GM04503 (cell line): ENCODE measurements around the gene SAFB.

ENCODE experiments used
- DNase-seq: peaks from one replicate; pipeline ENCODE4 v3.0.0-alpha.2; 2012; ENCODE audit warnings: low read depth

Gene SAFB

DNA sequence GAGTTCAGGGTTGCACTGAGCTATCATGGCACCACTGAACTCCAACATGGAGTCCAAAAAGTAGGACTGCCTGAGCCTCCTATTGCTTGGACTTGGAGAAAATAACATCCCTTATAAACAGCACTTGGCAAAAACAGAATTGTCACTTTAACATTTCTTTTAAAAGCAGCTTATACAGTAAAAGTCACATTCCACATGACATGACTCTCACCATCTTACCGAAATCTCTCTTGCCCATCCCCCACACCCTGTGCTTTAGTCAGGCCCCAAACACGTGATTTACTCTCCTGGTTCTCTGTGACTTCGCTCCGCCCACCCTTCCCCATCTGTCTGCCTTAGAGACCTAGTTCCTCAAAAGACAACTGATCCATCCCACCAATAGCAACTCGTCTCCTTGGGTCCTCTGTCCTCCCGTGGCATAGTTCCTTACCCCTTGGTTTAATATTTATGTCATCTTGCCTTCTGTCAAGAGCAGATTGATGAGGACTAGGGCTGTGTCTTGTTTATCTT, 4.6 kb downstream of the SAFB start:
- no peak for DNase-seq

DNA sequence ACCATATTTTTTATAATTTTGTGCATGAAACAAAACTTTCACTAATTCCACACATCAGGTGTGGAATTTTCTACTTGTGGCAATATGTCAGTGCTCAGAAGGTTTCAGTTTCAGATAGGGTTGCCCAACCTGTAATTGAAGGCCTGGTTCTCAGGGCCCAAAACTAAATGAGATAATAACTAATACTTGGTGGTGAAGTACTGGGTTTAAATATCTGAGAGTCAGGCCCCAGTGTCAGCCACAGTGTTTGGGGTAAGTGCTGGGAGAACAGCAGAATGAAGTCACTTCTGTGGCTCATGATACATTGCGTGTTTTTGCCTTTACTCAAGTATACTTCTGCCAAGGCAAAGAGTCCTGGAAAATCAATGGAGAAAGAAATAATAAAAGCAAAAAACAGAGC, 5.6 kb downstream of the SAFB start:
- DNase-seq, result no peak

DNA sequence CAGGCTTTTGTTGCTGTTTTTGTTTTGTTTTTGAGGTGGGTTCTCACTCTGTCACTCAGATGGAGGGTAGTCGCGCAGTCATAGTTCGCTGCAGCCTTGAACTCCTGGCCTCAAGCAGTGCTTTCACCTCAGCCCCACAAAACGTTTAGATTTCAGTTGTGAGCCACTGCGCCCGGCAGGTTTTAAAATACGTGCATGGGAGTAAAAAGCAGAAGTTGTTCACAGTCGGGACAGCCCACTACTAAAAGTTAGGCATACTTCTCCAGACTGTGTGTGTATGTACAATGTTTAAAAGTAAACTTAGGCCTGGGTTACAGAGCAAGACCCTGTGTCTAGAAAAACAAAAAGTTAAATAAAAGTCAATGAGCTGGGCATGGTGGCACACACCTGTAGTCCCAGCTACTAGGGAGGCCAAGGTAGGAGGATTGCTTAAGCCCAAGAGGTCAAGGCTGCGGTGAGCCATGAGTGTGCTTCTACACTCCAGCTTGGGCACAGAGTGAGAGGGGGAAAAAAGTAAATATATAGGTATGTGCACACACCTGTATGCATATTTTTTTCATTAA, 6.1 kb downstream of the SAFB start:
- no peak for DNase-seq

DNA sequence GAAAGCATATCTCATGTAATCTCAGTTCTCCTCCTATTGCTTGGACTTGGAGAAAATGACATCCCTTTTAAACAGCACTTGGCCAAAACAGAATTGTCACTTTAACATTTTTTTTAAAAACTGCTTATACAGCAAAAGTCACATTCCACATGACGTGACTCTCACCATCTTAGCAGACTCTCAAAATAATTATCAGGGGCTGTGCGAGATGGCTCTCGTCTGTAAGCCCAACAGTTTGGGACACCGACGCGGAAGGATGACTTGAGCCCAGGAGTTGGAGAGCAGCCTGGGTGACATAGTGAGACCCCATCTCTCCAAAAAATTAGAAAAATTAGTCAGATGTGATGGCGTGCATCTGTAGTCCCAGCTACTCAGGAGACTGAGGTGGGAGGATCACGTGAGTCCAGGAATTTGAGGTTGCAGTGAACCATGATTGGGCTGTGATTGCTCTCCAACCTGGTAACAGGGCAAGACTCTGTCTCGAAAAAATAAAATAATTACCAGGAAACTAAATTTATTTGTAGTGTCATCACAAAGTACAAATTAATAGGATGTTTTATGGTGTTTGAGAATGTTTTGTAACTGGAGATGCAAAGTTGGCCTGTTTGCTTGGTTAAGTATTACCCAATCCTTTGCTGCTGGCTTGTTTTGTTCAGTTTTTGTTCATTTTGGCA, 8.8 kb downstream of the SAFB start:
- peak; percentile 34 for DNase-seq

DNA sequence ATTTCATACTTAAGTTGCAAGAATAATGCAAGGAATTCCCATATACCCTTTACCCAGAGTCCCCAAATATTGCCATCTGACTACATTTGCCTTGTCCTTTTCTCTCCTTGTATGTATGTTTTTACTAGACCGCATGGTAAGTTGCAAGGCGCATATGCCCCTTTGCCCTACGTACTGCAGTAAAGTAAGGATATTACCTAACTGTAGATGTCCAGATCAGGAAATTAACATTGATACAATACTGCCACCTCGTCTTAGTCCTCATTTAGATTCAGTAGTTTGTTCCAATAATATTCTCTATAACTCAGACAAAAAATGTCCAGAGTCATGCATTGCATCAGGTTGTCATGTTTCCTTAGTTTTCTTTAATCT, 9.3 kb downstream of the SAFB start:
- no peak for DNase-seq

DNA sequence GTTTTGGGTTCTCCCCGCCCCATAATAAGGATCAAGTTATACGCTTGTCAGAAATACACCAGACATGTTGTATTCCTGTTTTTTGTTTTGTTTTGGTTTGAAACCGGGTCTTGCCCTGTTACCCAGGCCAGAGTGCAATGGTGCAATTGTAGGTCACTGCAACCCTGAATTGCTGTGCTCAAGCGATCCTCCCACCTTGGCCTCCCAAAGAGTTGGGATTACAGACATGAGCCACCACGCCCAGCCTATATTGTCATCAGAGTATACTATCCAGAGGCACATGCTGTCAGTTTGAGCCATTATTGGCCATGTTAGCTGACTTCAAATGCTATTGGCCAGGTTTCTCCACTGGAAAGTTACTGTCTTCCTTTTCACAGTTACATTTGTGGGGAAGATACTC, 9.8 kb downstream of the SAFB start:
- DNase-seq, result no peak

DNA sequence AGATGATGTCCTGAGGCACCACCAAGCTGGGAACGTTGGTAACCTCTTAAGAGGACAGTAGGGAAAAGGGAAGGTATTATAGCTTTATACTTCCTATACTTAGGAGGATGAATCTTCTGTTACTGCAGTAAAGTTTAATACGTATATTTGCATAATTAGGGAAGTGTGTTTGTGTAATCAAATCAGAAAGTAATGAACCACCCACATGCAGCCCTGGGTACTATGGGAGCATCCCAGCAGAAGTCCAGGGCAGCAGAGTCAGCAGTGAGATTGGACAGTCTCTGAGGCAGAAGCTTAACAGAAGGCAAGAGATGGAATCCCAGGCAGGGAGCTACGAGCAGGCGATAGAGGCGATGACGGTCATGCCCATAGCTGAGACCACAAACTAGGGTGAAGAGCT, 12.5 kb downstream of the SAFB start:
- DNase-seq, result no peak

DNA sequence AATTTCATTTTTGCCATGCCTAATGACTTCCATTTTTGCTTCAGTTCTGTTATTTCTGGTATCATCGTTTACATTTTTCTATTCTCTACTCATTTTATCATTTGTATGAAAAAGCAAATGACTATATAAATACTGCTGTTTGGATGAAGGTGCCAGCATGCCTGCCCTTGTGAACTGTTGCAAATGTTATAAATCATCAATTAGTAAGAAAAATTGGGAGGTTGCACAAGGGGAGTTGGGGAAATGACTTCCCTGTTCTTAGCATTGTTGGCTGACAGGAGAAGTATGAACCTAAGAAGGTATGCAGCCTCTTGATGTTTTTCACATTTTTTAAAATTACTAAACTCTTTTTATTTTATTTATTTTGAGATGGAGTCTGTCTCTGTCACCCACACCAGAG, 15.1 kb downstream of the SAFB start:
- peak; percentile 61 for DNase-seq

DNA sequence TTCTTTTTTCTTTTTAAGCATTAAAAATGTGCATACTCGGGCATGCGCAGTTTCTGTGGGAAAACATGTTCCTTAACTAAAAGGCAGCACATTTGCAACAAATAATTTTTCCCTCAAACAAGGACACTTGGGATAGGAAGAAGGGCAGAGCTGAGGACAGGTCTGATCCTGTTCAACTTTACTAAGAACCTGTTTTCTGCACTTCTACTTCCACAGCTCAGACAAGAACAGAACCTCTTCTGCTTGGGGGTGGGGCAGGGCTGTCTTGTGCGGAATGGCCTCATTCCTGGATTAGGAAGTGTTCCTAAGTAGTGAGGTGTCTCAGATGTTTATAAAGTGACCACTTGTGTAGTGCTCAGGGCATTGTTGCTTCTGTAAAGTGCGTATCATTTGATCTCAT, 18.3 kb downstream of the SAFB start:
- DNase-seq, result no peak

DNA sequence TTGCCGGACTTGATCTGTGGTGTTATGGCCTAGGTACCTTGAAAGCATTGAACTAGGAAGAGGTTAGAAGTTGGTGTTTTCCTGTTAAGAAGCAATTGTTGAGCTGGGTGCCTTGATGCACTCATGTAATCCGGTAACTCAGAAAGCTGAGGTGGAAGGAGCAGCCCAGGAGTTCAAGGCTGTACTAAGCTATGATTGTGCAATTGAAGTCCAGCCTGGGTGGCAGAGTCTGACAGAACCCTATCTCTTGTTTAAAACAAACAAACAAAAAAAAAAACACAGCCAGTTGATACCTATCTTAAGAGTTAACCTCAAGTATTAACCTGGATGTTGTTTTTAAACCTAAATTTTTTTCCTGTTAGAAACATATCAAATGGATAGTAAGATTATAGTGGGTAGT, 19.3 kb downstream of the SAFB start:
- no peak for DNase-seq

DNA sequence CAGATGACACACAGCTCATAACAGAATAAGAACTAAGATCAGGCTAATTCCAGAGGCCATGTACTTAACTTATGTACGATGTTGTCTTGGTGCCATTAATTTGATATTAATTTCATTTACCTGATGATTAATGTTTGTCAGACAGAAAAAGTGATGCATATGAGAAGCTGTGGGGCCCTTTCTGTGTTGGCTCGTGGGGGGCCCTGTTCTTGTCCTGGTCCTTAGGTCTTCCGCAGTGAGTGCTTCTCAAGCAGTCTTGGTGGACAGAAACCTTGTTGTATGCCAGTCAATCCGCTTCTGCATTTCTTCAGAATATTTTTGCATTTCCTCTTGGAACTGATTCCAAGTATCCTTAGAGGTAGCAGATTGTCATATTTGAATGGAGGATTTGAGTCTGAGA, 20.2 kb downstream of the SAFB start:
- DNase-seq, result no peak

DNA sequence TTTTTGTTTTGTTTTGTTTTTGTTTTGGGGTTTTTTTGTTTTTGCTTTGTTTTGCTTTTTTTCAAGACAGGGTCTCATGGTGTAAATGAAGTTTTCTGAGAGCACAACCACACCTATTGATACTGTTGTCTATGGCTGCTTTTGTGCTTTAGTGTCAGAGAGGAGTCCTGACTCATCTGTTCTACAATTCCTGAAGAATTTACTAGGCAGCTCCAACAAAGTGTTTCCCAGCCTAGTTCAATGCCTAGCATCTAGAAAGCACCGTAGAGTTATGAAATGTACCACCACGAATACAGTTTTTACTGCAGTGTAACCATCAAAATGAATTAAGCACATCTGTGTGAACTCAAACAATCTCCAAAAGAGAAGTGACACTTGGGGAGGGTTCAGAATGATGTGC, 21.2 kb downstream of the SAFB start:
- DNase-seq, result peak; percentile 35

DNA sequence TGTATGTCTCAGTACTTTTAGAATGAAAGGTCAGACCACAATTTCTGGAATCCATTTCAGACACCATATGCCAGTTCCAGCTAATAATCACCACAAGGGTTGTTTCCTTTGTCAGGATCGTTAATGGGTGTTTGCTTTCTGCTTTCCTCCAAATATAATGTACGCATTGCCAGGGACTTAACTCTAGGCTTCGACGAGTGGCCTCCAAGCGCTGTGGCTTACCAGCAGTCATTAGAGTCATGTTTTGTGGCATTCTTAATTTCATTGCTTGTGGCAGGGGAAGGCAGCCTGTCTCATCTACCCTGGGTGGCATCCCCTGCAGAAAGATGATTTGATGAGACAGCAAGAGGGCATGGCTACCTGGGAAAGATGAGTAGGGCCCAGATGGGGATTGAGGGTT, 22.5 kb downstream of the SAFB start:
- DNase-seq, result no peak

DNA sequence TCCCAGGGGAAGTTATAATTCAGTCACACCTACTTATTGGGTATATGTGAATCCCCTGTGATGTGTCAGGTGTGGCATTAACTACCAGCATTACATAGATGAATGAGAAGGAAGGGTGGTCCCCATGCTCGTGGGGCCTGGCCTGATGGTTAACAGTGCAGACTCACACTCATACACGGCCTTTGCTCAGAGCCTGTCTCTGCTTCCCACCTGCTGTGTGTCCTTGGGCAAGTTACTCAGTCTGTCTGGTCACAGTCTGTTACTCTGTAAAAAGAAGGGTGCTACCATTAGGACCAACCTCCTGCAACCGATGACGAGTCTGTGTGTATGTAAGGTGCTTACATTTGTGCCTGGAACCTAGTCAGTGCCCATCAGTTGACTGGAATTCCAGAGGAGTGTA, 23.8 kb downstream of the SAFB start:
- DNase-seq, result no peak

DNA sequence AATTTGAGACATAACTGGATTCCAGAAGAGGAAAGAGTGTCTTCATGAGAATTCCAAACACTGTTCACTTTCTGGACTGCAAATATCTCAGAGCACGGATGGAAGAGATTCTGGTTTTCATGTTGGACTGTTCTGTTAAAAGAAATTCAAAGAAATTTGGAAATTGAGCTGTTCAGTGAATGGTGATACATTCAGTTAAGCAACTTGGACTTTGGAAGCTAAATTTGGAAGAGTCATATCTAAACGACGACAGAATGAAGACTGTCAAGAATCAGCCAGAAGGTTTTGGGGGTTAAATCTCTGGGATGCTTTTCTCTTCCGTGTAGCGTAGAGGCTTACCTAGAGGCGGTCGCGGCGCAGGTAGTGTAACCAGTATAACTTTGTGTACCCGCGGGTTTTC, 25.6 kb downstream of the SAFB start:
- no peak for DNase-seq

DNA sequence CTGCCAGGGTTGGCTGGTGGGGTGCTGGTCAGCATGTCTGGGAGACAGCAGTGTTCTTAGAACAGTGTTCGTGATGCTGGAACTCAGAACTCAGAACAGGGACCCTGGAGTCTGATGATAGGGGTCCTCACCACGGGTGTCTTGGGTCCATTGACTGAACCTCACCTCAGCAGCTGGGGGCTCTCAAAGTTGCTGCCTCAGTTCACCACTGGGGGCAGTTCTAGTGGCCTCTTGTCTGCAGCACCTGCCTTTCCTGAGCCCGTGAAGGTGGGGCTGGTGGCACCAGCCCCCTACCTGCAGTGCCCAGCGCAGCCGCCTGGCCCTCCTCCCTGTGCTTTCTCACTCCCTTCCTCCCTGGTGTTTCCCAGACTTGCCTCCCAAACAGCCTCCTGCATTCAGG, 28.5 kb downstream of the SAFB start:
- DNase-seq, result no peak

DNA sequence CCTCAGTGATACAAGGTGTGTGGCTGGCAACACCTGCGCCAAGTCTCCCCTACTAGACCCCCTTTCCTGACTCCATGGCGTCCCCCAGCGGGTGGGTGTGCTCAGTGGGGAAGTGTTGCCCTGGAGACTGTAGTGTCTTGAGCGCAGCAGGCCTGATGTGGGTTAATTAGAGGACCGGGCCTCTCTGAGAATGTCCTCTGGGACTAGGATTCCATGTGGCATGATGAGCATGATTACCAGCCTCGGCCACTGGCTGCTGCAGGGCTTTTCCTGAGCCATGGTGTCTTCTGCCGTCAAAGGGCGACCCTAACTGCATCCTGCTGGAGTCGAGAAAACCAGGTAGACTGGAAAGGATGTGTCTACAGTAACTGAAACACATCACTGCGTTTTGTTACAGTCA, 29.4 kb downstream of the SAFB start:
- DNase-seq, result no peak

DNA sequence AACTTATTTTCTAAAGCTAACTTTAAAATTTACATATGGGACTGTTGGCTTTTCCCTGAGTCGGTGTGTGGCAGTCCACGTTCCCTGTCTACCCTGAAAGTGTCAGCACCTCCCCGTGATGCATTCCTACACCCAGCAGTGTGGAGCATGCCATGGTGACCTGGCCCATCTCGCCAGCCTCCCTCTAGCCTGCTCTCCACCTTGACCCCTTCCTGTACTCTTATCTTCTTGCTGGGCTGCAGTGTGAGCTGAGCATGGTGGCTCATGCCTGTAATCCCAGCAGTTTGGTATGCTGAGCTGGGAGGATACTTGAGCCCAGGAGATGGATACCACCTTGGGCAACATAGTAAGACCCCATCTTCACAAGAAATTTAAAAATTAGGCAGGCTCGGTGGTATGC, 32.0 kb downstream of the SAFB start:
- no peak for DNase-seq

DNA sequence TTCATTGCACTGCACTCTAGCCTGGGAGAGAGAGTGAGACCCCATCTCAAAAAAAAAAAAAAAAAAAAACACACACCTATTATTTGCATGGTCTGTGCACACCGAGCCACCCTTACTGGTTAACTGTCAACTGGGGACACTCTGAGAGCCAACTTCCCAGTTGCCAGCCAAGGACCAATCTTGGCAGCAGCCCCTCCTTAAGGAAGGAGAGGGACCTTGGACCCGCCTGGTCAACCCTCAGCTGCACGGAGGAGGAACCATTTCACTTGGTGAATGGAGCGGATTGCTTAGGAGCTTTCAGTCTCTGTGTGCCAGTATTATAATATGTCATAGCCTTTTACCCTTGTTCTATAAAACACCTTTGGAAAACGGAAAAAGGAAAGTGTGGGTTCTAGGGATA, 32.5 kb downstream of the SAFB start:
- no peak for DNase-seq

DNA sequence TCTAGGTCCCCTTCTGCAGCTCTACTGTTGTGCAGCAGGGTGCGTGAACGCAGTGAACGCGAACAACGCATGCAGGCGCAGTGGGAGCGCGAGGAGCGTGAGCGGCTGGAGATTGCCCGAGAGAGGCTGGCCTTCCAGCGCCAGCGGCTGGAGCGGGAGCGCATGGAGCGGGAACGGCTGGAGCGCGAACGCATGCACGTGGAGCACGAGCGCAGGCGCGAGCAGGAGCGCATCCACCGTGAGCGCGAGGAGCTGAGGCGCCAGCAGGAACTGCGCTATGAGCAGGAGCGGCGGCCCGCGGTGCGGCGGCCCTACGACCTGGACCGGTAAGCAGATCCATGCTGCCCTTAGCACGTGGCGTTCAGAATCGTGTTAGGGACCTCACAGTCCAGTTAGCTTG, 38.6 kb downstream of the SAFB start:
- no peak for DNase-seq

DNA sequence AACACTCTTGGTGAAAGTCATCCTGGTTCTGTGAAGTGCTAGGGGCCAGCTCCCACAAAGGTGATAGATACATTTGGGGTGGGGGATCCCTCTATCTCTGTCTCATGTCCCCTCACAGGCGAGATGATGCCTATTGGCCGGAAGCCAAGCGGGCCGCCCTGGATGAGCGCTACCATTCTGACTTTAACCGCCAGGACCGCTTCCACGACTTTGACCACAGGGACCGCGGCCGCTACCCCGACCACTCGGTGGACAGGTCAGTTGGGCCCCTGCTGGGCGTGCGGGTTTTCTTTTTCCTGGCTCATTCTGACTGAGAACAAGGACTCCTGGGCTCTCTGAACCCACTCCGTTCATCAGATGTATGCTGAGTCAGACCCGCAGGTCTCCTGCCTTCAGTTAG, 41.0 kb downstream of the SAFB start:
- no peak for DNase-seq

DNA sequence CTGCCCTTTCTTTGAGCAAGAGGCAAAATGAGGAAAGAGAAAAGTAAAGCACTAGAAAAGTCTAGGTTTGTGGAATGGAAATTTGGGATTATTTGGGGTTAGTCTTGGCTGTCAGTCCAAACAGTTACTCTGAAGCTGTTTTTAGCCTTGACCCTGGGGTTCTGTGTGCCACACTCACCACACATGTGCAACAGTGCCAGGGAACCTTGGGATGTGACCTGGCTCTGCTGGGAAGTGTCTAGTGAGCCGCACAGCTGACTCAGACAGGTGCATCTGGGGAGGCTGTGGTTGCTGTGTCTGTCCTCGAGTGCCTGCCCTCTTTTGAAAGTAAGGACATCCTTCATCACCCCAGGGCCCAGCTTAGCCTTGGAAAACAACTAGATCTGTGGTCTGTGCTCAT, 41.6 kb downstream of the SAFB start:
- no peak for DNase-seq

DNA sequence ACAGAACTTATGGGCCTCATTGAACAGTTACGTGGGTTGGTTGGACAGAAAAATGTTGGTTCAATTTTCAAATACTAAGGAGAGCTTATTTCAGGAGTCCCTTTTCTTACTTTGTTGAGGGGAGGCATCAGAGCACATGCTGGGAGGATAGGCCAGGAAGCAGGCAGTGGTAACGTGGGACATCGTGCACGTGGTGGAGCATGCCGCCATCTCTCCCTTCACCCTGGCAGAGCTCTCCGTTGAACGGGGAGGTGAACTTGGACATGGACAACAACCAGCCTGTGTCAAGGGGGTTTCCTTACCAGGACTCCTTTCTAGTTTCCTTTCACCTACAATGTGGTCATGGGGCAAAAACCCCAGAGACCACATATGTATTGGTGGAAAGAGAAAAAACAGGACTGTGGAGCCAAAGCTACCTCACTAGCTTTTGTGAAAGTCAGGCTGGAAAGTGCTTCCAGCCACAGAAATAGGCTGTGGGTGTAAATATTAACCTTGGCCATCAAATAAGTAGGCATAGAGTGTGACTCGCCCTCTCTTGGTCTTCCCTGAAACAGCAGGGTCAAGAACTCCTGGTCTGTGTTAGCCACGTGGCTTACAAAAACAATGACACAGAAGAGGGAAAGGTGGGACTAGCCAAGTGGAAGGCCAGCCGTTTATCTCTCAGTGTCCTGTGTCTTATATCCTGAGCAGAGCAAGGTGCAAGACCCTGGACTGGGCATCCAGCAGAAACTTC, 43.1 kb downstream of the SAFB start:
- no peak for DNase-seq
